GM06990 (cell line): ENCODE results near the gene NCOR2.

ENCODE experiments used
- DNase-seq: peaks from one replicate; pipeline ENCODE4 v3.0.0-alpha.2; 2011; ENCODE audit not compliant: insufficient read length; ENCODE audit errors: extremely low read depth
- H3K27me3 ChIP-seq: replicated peaks from 2 replicates; pipeline ENCODE4 v1.6.0; 2011; ENCODE audit warnings: low read length; ENCODE audit not compliant: control insufficient read depth, insufficient read depth
- H3K36me3 ChIP-seq: 2 replicates; pipeline ENCODE4 v1.5.1; 2011; ENCODE audit warnings: low read length; ENCODE audit not compliant: control insufficient read depth, insufficient read depth
- H3K4me3 ChIP-seq: replicated peaks from 2 replicates; pipeline ENCODE4 v1.5.1; 2011; ENCODE audit warnings: low read depth, mild to moderate bottlenecking, control low read depth, low read length
- CTCF ChIP-seq: IDR thresholded peaks from 2 replicates; pipeline ENCODE4 v1.5.1; 2011; ENCODE audit warnings: low read length, control low read depth, mild to moderate bottlenecking, inconsistent platforms; ENCODE audit not compliant: insufficient read depth, poor library complexity, severe bottlenecking

NCOR2 gene

GRCh38 chr12:124562796-124563181 lies 4.6 kb downstream of the NCOR2 start:
- TF ChIP-seq CTCF = no peak
- Histone ChIP-seq H3K4me3 (no peak overlapping the region), H3K27me3 (no peaks in the 10 kb centered on the region), H3K36me3 (peaks cover 4% of the 10 kb centered on the region; the same call in 1 of the 2 replicates)
- DNase-seq = no peak

DNA sequence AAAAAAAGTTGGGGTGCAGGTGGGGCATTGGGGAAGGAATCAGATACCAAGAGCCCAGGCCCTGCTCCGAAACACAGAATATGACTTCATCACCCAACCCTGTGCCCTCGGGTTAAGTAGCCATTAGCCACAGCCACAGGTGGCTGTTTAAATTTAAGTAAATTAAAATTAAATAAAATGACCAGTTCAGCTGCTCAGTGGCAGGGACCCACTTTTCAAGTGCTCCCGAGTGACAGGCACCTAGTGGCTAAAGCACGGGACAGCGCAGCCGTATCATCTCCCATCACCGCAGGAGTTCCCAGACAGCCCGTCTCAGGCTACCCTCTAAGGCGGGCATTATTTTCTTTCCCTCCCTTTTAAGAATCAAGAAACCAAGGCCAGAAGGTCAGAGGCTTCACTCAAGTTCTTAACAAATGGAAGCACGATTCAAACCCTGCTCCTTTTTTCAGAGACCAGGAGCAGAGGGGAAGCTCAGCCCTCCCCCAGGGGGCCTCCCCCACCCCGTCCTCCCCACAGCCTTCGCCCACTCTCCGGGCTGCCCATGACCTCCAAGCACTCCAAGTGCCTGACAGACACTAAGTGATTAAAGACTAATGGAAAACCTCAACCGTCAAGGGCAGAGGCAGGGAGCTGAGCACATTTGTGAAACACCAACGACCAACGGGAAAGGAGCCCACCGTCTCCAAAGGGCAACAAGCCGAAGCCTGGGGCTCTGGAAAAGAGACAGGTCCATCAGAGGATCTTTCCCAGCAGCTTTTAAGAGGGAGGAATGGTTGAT lies 5.2 kb downstream of the NCOR2 start:
- Histone ChIP-seq H3K36me3 (peaks cover 4% of the 10 kb centered on the region; the same call in 1 of the 2 replicates), H3K27me3 (no peaks in the 10 kb centered on the region), H3K4me3 (no peak overlapping the region)
- DNase-seq = no peak
- TF ChIP-seq CTCF = no peak

- no peaks in the 10 kb centered on the region for H3K27me3 ChIP-seq
- DNase-seq = no peak
- no peak overlapping the region for H3K4me3 ChIP-seq
- peaks cover 4% of the 10 kb centered on the region for H3K36me3 ChIP-seq
- TF ChIP-seq CTCF = no peak
Observed at GRCh38 chr12:124561231-124561630, 6.2 kb downstream of the NCOR2 start.

- Histone ChIP-seq H3K27me3 (no peaks in the 10 kb centered on the region), H3K36me3 (peaks cover 4% of the 10 kb centered on the region), H3K4me3 (no peak overlapping the region)
- no peak for DNase-seq
- TF ChIP-seq CTCF = no peak
Observed at GRCh38 chr12:124560146-124560890, 7.1 kb downstream of the NCOR2 start.

DNA sequence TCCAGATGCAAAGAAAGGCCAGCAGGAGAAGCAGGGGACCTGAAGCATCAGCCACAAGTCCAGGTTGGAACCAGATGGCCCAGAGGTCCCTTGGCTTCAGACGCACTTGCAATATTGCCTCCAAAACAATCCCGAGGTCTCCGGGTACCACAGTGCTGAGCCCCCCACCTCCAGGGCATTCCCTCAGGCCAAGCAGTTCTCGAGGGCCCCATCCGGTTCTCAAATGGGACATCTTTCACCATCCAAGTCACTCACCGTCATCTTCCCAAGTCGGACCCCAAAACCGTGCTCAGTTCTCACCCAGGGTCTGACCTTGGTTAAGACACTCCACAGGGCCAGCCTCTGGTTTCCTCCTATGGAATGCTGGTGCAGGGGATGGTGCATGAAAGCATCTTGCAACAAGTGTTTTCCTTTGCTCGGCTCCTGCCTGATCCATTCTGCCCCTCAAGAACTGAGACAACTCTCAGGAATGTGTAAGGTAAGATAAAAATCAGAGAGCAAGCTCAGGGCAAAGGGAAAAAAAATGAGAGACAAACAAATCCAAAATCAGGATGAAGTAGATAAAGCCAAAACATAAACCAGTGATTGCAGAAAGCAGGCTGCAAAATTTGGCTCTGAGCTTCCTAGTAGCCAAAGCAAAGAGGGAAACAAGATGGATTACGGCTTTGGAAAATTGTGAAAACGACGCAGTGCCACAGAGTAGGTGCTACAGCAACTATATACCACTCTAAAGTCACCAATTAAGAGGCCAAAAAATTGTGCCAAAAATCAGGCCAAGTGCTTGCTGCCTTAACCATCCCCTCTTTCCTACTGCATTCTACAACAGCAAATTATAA lies 8.0 kb downstream of the NCOR2 start:
- no peak for DNase-seq
- H3K27me3 ChIP-seq = no peaks in the 10 kb centered on the region
- H3K4me3 ChIP-seq = no peak overlapping the region
- no peak for TF ChIP-seq CTCF
- H3K36me3 ChIP-seq = peaks cover 4% of the 10 kb centered on the region
